Adrenal gland (tissue), 12 donors: Measurements from ENCODE around the gene FBXO22. TPM values are rescaled to one million over a fixed set of nuclear protein-coding genes. Genes with fewer than 3 reads are reported as not detected.

Experiments used
- DNase-seq, 7 donors: peaks; one replicate each; pipeline ENCODE4 v3.0.0-alpha.2; 2019 to 2020
- H3K27ac ChIP-seq, 5 donors: fragments of 200-600 bp; sonication (generic) in 4 of 5; 1 replicate in 3 of 5; 2 replicates in 2 of 5; pipeline versions ENCODE4 v1.5.1 to v1.8.0; 2016 to 2020; ENCODE audit warnings: mild to moderate bottlenecking in 1 of 5
- H3K27me3 ChIP-seq: fragments of 200-600 bp; 2 replicates; pipeline ENCODE4 v1.8.0; 2021
- H3K36me3 ChIP-seq, 2 donors: fragments of 200-600 bp; replicated peaks in 1 of 2; 1 replicate in 1 of 2; 2 replicates in 1 of 2; pipeline versions ENCODE4 v1.5.1 to v1.8.0; 2018 to 2022
- H3K4me1 ChIP-seq, 2 donors: fragments of 200-600 bp; replicated peaks in 1 of 2; 1 replicate in 1 of 2; 2 replicates in 1 of 2; pipeline versions ENCODE4 v1.5.1 to v1.8.0; 2018 to 2021
- H3K4me3 ChIP-seq, 4 donors: fragments of 200-600 bp; sonication (generic) in 3 of 4; one replicate each; pipeline ENCODE4 v1.5.1; 2016 to 2018
- H3K9me3 ChIP-seq, 3 donors: fragments of 200-600 bp; sonication (generic) in 1 of 3; replicated peaks in 1 of 3; 1 replicate in 2 of 3; 2 replicates in 1 of 3; pipeline versions ENCODE4 v1.5.1 to v1.8.0; 2016 to 2021
- CTCF ChIP-seq, 6 experiments: fragments of 450-650 bp in 4 of 6; fragments of 200-600 bp in 2 of 6; sonication (generic) in 1 of 6; IDR thresholded peaks; 1 replicate in 5 of 6; 2 replicates in 1 of 6; pipeline versions ENCODE4 v1.5.1 to v1.8.0; 2016 to 2021; ENCODE audit warnings: antibody characterized with exemption in 6 of 6, mild to moderate bottlenecking in 2 of 6, moderate library complexity in 1 of 6
- POLR2A ChIP-seq, 2 donors: fragments of 450-650 bp; IDR thresholded peaks; one replicate each; pipeline ENCODE4 v1.6.1; 2017; ENCODE audit warnings: antibody characterized with exemption in 2 of 2, mild to moderate bottlenecking in 2 of 2, moderate library complexity in 1 of 2
- WGBS, 4 donors: extraction: QIAGEN DNeasy Blood & Tissue Kit in 2 of 4; methylation state at CpG; one replicate each; pipeline versions ENCODE4 v1.1.5 to v1.1.7; 2013 to 2017; 5-methylcytosine and 5-hydroxymethylcytosine counted together
- intact Hi-C, 2 donors: fragments of 100-400 bp; cut with DNase I; formaldehyde crosslinking; loops; one replicate each; pipeline versions ENCODE4 v1.14.1 to v1.15.0; 2022 to 2023
- polyA plus RNA-seq, 3 donors: library from polyadenylated mRNA; stranded (reverse); fragments of 200-250 nt in 2 of 3; fragments of 350-450 nt in 1 of 3; fragmentation: Illumina TruSeq in 1 of 3; extraction: RNeasy Lipid Tissue Mini Kit (QIAGEN cat#74804) in 1 of 3; gene quantifications; one replicate each; pipeline ENCODE4 v1.2.3, GENCODE V29; 2013 to 2014
- total RNA-seq, 9 donors: library from RNA; depleted of rRNA in 4 of 9; stranded (reverse); fragments of >200 nt in 4 of 9; fragments of 120-200 nt in 1 of 9; fragmentation: NEBNext Ultra II Directional in 1 of 9; extraction: Animal tissue kit (Norgen Biotek cat#: 25700) in 1 of 9; gene quantifications; one replicate each; pipeline versions ENCODE4 v1.1.0 to v1.2.4, GENCODE V29; 2013 to 2023
- donor health status: healthy with polysubstance abuse.
- donor health status: Bipolar disorder and iron deficiency.
- donor health status: DM: yes; HTN: yes; CAD: no.
- donor health status: DM: no; HTN: no; CAD: no.
- donor health status: DM: no; HTN: no; CAD: no.
- donor health status: DM: yes; HTN: yes; CAD: no.

Gene FBXO22
- total and polyA plus RNA-seq, 12 donors = 5.1 to 40.8 (median 24.7) TPM

- Histone ChIP-seq H3K27me3 (no peaks in the 10 kb centered on the region), H3K4me3 (no peak overlapping the region), H3K4me1 (peaks cover 0 to 7% of the 10 kb centered on the region in 2 donors), H3K9me3 (no peaks in the 10 kb centered on the region), H3K27ac (no peak overlapping the region), H3K36me3 (peaks cover 0 to 3% of the 10 kb centered on the region in 2 donors)
- TF ChIP-seq POLR2A (IDR thresholded peaks at IDR 0.05) (no peak), CTCF (IDR thresholded peaks at IDR 0.05) (no peak)
- no peak for DNase-seq
- intact Hi-C loops = no loop called here
- WGBS, 4 donors = 88 to 98% (median 96%) methylated on average over 1 of the region's 1 CpG
Observed at GRCh38 chr15:75887178-75887577, 16.5 kb upstream of the FBXO22 start.

GRCh38 chr15:75891895-75892294, 11.8 kb upstream of the FBXO22 start:
- no peak for DNase-seq
- Histone ChIP-seq H3K27me3 (no peaks in the 10 kb centered on the region), H3K4me3 (no peak overlapping the region), H3K4me1 (peaks cover 0 to 7% of the 10 kb centered on the region in 2 donors), H3K27ac (no peak overlapping the region), H3K9me3 (no peaks in the 10 kb centered on the region), H3K36me3 (no peaks in the 10 kb centered on the region)
- intact Hi-C loops = no loop called here
- TF ChIP-seq POLR2A (IDR thresholded peaks at IDR 0.05) = no peak

- H3K4me3 ChIP-seq = no peak overlapping the region
- TF ChIP-seq CTCF (IDR thresholded peaks at IDR 0.05) = no peak
- no peak for TF ChIP-seq POLR2A (IDR thresholded peaks at IDR 0.05)
- no peak overlapping the region for H3K27ac ChIP-seq
- no peak for DNase-seq
- intact Hi-C loops = no loop called here
- no peaks in the 10 kb centered on the region for H3K9me3 ChIP-seq
- H3K36me3 ChIP-seq = no peaks in the 10 kb centered on the region
- no peaks in the 10 kb centered on the region for H3K27me3 ChIP-seq
- 72 to 96% (median 90%) methylated on average over 2 of the region's 2 CpGs for WGBS, 4 donors
- peaks cover 0 to 7% of the 10 kb centered on the region in 2 donors for H3K4me1 ChIP-seq
Observed at GRCh38 chr15:75895731-75896130, 7.9 kb upstream of the FBXO22 start.

GRCh38 chr15:75900577-75900976, 3.1 kb upstream of the FBXO22 start:
- intact Hi-C loops = no loop called here
- no peaks in the 10 kb centered on the region for H3K9me3 ChIP-seq
- H3K4me1 ChIP-seq = peaks cover 0 to 25% of the 10 kb centered on the region in 2 donors
- no peak for TF ChIP-seq CTCF (IDR thresholded peaks at IDR 0.05)
- no peak overlapping the region for H3K27ac ChIP-seq
- no peak for DNase-seq
- no peaks in the 10 kb centered on the region for H3K27me3 ChIP-seq
- H3K36me3 ChIP-seq = no peaks in the 10 kb centered on the region
- H3K4me3 ChIP-seq = no peak overlapping the region

GRCh38 chr15:75902129-75902557, 1.5 kb upstream of the FBXO22 start:
- TF ChIP-seq CTCF (IDR thresholded peaks at IDR 0.05) (no peak), POLR2A (IDR thresholded peaks at IDR 0.05) (no peak)
- Histone ChIP-seq H3K36me3 (no peaks in the 10 kb centered on the region), H3K27ac (peak overlapping the region in 2 of 5 donors; percentile 13 to 23), H3K27me3 (no peaks in the 10 kb centered on the region), H3K9me3 (no peaks in the 10 kb centered on the region), H3K4me3 (no peak overlapping the region), H3K4me1 (peaks cover 0 to 25% of the 10 kb centered on the region in 2 donors)
- WGBS, 4 donors = 39 to 52% (median 48%) methylated on average over 7 to 8 of the region's 8 CpGs
- DNase-seq = peak; percentile 26 to 83 (median 44)
- intact Hi-C loops = no loop called here
